Stimulated activated CD4-positive, alpha-beta T cell treated with anti-CD3 and anti-CD28 coated beads, Interleukin-15, amount 100 ng/mL, for 24 hours (primary cell): ENCODE data around the gene COMT.
"Not testable (repeated sequence)": the region's sequence is repeated elsewhere in the genome, so short reads cannot be mapped to it uniquely, and the experiment has no call there.

ENCODE experiments used
- DNase-seq: peaks from one replicate; pipeline ENCODE4 v3.0.0-alpha.2; 2020

The COMT gene

DNA sequence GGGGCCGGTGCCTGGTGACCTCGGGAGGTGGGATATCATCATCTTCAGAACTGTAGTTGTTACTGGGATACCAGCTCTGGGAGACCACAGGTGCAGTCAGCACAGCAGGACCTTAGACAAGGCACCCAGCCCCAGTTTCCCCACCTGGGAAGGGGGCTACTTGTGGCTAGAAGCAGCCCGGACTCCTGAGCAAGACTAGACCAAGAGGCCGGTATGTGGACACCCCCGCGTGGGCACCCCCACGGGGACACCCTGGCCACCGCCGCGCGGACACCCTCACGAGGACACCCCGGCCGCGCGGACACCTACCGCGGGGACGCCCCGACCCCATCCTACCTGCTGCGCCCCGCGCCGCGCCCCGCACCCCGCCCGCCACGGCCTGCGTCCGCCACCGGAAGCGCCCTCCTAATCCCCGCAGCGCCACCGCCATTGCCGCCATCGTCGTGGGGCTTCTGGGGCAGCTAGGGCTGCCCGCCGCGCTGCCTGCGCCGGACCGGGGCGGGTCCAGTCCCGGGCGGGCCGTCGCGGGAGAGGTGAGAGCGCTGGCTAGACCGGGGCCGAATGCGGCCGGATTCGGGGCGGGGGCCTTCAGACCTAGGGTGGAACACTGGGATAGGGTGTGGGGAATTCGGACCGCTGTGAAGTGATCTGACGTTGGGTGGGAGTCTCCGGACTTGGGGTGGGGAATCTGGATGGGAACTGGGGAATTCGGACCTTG, at the start of gene COMT, which contains the start of gene TXNRD2:
Gene COMT (plus strand): TSS at position 408 of the 718 bp plus-strand sequence. CDS start 20,755 bp downstream, outside the sequence.
Gene TXNRD2 (minus strand): TSS at position 454 of the 718 bp plus-strand sequence. CDS start 15 bp downstream, at position 439.
- DNase-seq: peak; percentile 82

DNA sequence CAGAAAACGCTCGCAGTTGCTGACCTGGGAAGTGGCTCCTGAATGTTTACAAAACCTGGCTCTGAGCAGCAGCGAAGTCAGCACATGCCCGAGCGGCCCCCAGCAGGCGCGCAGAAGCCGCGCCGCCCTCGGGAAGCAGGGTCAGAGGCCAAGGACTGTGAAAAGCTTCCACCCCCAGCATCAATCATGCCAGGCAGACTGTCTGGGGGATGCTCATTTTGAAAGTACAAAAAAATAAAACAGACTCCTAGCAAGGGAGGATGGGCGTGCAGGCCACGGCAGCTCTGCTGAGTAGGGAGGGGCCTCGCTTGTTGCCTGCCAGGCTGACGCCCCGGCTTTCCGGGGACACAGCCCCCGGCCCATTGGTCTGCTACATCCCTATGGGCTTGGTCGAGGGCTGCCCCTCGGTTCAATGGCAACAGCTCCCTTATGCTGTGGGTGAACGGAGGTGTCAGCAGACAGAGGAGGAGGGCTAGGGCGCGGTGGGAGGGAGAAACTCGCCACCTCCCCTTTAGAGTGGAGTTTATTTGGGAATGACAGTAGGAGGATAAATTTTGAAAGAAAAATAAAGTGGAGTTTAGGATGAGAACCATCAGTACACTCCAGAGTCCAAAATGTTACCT, 49.2 kb upstream of the COMT start:
- peak; percentile 79 for DNase-seq

DNA sequence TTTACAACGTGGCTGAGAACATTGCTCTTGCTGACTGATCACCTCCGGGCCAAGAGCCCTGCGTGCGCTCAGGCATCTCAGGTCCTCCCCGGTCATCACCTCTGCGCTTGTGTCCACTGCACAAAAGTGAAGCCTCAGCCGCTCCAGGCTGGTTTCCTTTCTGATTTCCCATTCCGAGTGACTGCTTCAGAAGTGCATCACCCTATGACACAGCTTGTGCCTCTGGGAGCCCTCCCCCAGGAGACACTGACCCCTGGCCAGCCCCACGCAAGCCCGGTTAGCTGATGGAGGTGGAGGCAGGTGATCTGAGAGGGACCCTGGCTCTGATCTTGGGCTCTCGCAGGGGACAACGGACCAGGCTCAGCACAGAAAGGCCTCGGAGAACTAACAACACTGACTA, 48.6 kb upstream of the COMT start:
- no peak for DNase-seq

DNA sequence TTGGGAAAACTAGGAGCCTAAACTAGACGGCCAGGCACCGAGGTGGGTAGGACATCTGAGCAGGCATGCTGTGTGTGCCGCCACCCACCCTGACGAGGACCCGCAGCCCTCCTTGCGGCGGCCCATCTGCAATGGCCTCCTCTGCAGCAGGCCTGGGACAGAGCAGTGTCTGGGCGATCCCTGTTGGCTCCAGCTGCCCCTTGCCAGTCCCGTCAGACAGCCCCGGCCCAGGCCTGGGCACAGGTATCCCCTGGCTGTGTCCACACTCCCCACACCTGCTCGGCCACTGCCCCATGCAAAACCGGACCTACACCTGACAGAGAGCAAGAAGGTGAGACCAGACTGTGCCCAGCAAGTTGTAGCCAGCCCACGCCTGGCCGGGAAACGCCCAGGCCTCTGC, 48.2 kb upstream of the COMT start:
- no peak for DNase-seq

DNA sequence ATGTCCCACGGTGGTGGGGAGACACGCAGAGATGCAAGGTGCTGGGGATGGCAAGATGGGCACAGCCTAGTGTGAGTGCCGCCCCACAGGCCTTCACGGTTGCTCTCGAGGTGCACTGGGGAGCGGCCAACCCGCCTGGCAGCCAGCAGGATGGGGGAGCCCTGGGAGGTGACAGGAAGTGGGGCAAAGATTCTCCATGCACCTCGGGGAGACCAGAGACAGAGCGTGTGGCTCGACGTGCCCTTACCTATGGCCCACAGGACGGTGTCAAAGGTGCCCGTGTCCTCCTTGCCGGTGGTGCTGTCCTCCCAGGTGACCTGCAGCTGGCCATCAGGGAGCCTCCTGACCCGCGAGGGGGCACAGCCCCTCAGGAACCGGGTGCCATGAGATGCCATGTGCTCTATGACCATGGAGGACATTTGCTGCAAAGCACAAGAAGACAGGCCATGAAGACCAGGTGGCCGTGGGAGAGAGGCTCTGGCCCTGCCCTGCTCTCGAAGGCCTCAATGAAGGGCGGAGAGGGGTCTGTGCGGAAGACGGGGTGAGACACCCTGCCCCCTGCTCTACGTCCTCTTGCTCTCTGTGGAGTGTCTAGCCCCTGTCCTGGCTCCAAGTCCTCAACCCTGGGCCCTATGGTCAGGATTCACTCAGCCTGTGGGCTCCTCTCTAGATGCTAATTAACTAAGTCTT, 46.3 kb upstream of the COMT start:
- DNase-seq: no peak

DNA sequence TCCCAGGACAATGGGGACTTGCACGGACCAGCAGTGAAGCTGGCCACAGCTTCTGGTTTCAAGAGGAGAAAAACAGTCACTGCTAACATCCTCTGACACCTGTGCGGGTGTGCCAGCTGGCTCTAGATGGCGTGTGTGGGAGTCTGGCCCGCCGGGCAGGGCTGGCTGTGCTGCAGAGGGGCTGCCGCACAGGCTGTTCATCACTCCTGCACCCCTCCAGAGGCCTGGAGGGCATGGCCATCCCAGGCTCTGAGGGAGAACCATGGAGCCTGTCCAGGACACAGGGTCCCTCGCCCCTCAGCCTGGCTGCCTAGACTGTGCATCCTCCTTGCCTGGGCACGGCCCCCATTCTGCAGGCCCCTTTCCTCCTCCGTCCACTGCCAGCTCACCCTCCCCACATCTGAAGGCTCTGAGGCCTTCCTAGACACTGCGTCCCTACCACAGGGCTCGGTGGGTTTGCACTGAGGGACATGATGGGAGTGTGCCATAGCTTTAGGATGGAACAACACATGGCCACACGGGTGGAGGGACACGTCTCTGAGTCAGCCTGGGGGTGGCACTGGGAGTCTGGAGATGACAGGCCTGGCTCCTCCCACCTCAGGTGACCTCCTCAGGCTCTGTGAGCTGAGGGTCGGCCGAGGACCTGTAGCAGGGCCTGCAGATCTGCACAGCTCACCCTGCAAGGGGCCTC, 44.8 kb upstream of the COMT start:
- DNase-seq: peak; percentile 40

DNA sequence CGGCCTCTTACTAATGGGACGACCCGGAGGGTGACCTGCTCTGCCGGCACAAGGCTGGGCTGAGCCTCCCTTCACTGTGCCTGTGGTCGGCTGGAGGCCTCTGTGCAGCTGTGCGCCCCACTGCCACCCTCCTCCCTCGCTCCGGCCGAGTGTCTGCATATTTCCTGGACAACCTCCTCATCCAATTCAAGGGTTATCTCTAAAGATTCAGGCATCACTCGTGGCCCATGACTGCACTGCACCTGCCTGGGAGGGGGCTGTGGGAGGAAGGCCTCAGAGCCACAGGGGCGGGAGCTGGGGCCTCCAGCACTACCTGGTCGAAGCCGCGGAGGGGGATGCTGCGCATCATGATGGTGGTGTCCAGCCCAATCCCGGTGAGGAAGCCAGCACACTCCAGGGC, 43.8 kb upstream of the COMT start:
- DNase-seq: no peak

DNA sequence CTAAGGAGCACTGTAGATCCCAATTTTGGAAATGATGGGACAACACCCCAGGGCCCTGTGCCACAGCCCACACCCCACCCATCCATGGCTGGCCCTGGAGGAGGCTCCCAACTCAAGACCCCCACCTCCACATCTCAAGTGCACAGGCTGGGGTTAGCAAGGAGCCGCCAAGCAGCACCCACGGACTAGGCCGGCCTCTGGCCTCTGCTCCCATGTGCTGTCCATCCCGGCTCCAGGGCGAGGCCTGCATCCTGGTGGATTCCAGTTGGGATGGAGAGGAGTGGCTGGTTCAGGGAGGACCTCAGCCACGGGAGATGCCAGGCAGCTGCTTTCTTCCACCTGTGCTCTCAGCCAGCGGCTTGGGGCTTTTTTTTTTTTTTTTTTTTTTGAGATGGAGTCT, 43.4 kb upstream of the COMT start:
- no peak for DNase-seq

DNA sequence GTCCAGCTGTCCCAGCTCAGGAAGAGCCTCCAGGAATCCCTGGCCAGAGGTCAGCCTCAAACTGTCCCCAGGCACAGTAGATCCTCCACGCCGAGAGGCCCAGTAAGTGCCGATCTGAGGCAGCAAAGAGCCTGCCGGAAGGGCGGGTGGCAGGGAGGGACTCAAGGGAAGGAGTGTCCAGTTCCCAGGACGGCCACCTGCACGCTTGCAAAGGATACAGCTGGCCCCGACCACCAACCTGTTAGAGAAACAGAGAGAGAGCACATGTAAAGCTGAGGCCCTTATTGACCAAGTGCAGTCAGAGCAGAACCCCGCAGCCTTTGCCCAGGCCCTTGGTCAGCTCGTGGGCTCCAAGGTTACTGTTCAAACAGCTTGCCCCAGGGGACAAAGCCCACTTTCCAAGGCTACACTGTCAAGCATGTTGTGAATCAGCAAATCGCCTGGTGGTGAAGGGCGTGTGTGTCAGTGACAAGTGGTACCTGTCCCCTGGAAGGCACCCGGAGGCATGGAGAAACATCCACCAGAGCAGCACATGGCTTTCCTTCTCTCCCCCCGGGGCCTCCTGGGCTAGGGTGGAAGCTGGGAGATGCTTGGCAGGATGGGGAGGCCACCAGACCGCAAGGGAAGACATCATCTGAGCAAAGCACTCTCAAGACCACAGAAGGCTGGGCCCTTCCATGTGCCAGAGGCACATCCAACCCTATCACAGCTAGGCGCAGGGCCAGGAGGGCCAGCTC, 42.6 kb upstream of the COMT start:
- DNase-seq: no peak

DNA sequence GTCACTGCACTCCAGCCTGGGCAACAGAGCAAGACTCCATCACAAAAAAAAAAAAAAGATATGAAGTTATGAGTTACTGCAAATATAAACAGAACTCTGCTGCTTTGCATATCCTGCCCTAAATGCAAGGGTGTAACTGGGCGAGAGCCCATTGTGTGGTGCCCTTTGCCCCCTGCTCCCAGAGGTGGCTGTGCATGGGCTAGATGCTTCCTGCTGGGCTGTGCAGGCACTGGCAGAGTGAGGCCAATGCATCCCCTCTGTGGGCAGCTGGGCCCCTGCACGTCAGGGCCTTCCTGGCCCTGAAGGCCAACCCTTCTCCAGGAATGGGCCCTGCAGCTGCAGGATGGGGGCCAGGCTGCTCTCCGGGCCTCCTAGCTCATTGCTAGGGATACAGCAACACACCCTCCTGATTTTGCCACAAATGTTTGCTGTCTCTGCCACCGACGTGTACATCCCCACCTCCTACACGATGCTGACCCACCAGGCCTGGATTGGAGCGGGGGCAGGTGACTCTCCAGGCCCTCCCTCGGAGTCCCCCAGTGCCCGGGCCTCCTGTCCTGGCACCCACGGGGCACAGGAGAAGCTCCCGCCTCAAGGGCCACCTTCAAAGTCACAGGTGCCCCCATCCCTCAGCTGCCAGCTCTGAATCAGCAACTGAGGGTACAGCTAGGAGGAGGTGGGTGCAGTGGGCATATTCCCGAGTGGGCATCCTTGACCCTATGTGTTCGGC, 40.7 kb upstream of the COMT start:
- no peak for DNase-seq

DNA sequence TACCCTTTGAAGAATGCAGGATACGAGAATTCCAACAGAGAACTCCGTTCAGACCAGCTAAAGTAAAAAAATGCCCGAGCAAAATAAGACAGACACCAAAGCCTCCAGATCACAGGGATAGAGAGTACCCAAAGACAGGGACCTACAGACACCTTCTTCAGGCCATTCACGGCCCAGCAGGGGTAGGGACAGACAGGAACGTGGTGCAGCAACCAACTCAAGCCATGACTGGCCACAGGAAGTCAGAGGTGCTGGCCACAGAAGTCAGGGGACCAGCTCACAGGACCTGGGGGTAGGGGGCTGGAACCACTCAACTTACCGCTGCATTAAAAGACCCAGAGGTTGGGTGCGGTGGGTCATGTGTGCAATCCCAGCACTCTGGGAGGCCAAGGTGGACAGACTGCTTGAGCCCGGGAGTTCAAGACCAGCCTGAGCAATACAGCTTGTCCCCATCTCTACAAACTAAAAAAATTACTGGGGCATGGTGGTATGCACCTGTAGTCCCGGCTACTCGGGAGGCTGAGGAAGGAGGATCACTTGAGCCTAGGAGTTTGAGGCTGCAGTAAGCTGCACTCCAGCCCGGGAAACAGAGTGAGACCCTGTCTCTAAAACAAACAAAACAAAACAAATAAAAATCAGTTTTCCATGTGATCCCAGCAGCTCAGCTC, 39.9 kb upstream of the COMT start:
- DNase-seq: no peak

DNA sequence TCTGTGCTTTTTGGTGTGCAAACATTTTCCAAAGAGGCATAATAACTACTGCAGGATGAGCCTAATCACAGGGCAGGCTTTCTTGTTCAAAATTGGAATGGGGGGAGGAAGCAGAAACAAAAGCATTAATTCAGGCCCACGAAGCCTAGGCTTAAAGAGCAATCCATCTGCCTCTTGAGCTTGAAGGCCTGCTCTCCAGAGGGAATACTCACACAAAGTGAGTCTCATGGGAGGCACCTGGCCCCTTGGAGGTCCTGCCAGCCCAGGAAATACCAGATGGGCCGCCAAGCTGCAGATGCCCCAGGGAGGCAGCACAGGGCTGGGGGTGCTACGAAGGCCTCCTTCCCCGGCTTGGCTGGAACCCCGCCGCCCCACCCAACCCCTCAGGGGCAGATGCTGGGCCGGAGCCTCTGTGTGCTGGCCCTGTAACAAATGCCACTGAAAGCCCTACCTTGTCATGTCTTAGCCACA, 39.3 kb upstream of the COMT start:
- DNase-seq: no peak

DNA sequence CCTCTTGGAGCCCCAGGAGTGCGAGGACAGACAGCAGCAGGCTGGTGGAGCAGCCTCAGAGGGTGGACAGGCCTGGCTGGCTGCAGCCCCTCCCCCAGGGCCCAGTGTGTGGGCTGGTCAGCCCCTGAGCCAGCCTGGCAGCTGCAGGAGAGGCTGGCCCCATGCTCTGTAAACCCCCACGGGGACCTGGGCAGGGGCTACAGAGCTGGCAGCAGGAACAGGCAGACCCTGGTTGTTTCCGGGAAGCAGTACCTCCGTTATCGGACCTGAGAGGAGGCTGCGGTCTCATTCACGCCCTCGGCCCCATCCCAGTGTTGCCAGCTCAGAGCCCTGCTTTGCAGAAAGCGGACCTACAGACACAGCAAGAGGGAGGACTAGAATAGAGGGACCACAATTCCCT, 38.5 kb upstream of the COMT start:
- no peak for DNase-seq

DNA sequence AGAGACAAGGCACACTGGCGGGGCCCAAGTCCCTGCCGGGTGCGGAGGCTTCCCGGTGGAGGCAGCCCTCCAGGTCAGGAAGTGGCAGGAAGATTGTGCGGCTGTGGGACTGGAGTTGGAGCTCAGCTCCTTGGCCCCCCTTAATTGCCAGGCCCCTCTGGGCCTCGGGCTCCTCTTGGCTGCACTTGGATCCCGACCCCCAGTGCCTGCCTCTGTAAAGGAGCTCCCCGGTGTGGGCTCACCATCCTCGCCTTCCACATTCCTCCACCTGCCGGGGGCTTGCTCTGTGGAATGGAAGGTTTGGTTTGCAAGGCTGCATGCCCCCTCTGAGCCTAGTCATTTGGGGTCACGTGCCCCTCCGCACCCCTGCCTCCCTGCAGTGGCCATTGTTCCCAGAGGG, 38.1 kb upstream of the COMT start:
- no peak for DNase-seq

DNA sequence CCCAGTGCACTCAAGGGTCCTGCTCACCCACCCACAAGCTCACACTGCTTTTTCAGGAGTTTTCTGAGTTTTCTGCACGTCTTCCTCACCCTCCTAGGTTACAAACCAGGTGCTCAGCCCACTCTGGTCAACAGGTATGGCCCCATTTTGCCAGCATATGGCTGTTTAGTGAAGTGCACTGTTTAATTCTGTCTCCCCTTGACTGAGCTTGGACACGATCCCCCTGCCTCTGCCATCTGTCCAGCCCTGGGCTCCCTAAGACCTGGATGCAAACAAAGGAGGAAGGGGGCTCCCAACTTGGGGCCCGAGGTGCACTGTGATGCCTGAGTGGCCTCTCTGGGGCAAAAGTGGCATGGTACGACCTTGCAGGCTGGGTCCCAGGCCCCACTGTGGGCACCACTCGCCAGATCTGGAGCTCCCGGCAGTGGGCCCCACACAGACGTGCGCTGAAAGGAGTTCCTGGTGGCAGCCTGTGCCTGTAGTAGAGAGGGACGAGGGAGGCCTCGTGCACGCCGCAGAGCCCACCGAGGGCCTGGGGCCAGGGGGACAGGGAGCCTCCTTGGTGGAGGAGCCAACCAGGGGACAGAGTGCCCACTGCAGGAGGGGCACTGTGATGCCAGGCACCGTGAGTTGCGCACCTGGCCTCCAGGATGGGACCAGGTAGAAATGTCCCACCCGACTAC, 37.3 kb upstream of the COMT start:
- DNase-seq: no peak

DNA sequence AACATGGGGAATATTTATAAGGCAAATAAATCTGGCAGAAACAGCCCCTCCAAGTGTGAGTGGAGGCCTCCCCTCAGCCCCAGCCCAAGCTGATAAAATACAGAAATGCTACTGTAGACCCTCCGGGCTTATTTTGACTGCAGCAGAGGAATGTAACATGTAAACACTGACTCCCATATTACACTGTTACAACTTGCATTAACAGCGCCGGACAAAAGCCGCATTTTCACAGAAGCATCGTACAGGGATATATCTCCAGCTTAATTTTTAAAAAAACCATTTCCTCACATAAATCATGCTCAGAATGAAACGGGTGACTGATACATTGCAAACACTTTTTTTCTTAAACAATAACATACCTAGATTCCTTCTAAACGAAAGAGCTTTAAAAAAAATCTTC, 36.6 kb upstream of the COMT start:
- DNase-seq: no peak

DNA sequence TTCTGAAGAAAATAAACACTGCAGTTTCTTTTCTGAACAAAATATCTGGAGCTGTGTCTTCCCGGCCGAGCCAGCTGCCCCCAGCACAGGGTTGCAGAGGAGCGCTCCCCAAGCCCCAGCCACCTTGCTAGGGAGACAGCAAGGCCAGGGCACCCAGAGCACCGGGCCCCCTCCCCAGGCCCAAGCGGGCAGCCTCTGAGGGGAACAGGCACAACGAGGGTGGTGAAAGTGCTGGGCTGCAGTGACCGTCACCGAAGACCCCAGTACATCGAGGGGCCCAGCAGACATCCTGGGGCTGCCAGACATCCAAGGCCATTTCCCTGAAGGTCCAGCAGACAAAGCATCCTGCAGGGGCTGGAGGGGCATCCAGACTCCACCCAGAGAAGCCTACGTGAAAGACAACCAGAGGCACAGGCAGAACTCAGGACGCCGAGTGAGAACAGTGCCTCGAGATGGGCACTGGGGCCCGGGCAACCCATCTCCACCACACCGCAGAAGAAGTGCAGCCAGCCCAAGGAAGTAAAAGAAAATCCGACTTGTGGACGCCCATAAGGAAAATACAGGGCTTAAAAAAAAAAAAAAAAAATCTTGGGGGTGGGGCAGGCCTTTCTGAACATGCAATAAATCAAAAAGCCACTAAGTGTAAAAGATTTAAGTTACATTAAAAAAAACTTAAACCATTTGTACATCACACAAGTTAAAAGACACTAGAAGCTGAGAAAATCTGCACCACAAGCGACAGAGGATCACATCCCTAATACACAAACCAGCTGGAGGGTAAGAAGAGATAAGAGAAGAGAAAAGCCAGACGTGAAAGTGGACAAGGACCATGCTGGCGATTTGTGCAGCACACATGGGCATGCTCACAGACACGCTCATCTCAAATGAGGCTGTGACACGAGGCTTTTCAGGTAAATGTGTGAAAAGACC, 36.0 kb upstream of the COMT start:
- no peak for DNase-seq

DNA sequence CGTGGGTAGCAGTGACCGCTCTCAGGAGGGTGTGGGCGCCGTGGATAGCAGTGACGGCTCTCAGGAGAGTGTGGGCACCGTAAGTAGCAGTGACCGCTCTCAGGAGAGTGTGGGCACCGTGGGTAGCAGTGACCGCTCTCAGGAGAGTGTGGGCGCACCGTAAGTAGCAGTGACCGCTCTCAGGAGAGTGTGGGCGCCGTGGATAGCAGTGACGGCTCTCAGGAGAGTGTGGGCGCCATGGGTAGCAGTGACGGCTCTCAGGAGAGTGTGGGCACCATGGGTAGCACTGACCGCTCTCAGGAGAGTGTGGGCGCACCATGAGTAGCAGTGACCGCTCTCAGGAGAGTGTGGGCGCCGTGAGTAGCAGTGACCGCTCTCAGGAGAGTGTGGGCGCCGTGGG, 34.7 kb upstream of the COMT start:
- DNase-seq: not testable (repeated sequence)

DNA sequence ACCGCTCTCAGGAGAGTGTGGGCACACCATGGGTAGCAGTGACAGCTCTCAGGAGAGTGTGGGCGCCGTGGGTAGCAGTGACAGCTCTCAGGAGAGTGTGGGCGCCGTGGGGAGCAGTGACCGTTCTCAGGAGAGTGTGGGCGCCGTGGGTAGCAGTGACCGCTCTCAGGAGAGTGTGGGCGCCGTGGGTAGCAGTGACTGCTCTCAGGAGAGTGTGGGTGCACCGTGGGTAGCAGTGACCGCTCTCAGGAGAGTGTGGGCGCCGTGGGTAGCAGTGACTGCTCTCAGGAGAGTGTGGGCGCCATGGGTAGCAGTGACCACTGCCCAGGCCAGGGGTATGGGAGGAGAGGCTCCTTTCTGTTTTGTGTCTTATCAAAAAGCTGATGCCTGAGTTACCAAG, 33.7 kb upstream of the COMT start:
- DNase-seq: not testable (repeated sequence)
